ENCODE data around the gene PPP2R1B.
"Not testable (repeated sequence)": the region's sequence is repeated elsewhere in the genome, so short reads cannot be mapped to it uniquely, and the experiment has no call there.

The PPP2R1B gene

GRCh38 chr11:111765984-111766833 lies at the start of gene PPP2R1B:
Gene PPP2R1B (minus strand): TSS chr11:111766389. CDS start chr11:111766361, 28 bp downstream.
- DNase-seq: peak; percentile 85

DNA sequence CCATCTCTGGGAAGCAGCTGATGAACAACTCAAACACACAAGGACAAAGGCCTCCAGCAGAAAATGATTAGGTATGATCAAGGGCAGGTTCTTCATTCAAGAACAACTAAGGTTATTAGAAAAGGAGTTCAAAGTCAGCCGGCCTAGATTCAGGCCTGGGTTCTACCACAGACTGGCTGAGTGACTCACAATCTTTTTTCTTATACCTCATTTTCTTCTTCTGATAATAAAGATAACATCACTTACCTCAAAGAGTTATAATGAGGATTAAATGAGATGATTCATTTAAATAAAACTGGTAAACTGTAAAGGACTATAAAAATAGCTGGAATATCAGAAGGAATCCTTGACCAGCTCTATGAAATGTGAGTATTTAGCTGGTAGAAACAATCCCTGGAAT lies 49.3 kb upstream of the PPP2R1B start:
- DNase-seq: no peak

- no peak for DNase-seq
Measured at GRCh38 chr11:111814557-111815320, 48.5 kb upstream of the PPP2R1B start.

- DNase-seq: no peak
Measured at GRCh38 chr11:111814106-111814505, 47.9 kb upstream of the PPP2R1B start.

- DNase-seq: no peak
Measured at GRCh38 chr11:111812211-111812610, 46.0 kb upstream of the PPP2R1B start.

GRCh38 chr11:111811445-111811844 lies 45.3 kb upstream of the PPP2R1B start:
- DNase-seq: no peak

GRCh38 chr11:111808834-111809233 lies 42.6 kb upstream of the PPP2R1B start:
- DNase-seq: no peak

GRCh38 chr11:111808063-111808588 lies 41.9 kb upstream of the PPP2R1B start:
- no peak for DNase-seq

DNA sequence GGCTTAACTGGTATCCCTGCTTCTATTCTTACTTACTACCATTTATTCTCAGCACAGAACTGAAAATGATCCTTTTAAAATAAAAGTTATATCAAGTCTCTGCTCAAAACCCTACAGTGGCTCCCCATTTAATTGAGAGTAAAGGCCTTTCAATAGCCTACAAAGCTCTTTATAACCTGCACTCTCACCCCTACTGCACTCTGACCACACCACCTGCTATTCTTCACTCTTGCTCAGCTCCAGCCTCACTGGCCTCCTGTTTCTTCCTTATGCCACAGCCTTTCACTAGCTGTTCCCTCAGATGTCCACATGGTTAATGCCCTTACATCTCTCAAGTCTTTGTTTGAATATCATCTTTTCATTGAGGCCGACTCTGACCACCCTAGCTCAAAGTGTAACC lies 40.9 kb upstream of the PPP2R1B start:
- DNase-seq: no peak

- no peak for DNase-seq
Measured at GRCh38 chr11:111801135-111801534, 34.9 kb upstream of the PPP2R1B start.

GRCh38 chr11:111798279-111798678 lies 32.1 kb upstream of the PPP2R1B start:
- no peak for DNase-seq

GRCh38 chr11:111797145-111797581 lies 31.0 kb upstream of the PPP2R1B start:
- no peak for DNase-seq

- DNase-seq: no peak
Measured at GRCh38 chr11:111796696-111797095, 30.5 kb upstream of the PPP2R1B start.

GRCh38 chr11:111795334-111795985 lies 29.3 kb upstream of the PPP2R1B start:
- DNase-seq: no peak

DNA sequence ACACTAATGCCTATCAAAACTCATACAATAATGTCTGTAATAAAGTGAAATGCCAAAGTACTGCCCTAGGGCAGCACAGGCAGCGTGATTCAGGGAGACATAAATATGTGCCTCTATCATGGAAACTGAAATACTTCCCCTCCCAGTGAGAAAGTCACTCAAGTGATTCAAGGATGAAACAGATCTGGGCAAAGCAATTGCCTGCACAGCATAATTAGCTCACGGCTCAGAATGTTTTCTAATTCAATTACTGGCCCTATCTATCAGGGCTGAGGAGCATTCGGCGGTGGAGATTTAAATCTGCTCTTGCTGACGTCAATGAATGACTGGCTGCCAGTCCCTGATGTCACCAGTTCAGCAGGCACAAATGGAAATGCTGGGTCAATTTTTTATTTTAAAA lies 27.7 kb upstream of the PPP2R1B start:
- DNase-seq: no peak

- no peak for DNase-seq
Measured at GRCh38 chr11:111792955-111793500, 26.8 kb upstream of the PPP2R1B start.

DNA sequence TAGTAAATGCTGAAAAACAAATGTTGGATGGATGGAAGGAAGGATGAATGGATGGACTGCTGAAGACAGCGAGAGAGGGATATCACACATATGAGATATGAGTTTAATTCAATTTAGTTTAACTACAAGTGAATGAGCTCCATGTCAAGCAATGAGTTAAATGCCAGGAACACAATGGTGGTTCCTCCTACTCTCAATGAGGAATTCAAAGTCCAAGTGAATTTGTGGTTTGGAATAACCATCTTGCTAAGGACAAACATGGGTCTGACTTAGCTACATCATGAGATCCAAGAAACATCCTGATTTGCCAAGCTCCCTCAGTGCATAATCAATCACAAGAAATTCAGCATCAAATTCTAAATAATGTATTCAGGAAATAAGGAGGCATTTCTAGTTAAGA lies 26.1 kb upstream of the PPP2R1B start:
- no peak for DNase-seq

DNA sequence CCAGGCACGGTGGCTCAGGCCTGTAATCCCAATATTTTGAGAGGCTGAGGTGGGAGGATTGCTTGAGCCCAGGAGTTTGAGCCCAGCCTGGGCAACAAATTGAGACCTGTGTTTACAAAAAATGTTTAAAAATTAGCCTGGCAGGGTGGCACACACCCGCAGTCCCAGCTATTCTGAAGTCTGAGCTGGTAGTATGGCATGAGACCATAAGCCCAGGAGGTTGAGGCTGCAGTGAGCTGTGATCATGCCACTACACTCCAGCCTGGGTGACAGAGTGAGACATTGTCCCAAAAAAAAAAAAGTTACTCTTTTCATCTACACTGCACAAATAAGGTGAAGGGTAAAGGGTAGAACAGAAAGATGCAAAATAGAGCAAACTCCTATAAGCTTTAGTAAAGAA lies 22.3 kb upstream of the PPP2R1B start:
- no peak for DNase-seq

DNA sequence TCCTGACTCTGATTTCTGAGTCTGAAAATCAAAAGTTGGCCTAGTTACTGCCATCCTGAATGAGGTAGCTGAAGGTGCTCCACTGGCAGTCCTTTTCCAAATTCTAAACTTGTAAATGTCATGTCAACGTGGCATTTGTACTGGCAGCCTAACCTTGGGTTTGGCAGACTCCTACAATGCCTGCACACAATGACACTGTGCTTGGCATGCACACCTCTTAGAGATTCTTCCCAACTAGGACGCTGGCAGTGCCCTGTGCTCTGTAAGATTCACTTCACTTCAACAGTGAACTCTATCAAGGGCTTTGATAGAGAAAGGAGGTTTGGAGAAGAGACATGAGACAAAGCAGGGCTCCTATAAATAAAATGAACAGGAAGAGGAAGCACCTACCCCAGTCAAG lies 21.9 kb upstream of the PPP2R1B start:
- DNase-seq: no peak

- DNase-seq: no peak
Measured at GRCh38 chr11:111785886-111786412, 19.8 kb upstream of the PPP2R1B start.

GRCh38 chr11:111785076-111785475 lies 18.9 kb upstream of the PPP2R1B start:
- DNase-seq: no peak

- DNase-seq: not testable (repeated sequence)
Measured at GRCh38 chr11:111784311-111784710, 18.1 kb upstream of the PPP2R1B start.
